ENCODE measurements around the gene COL13A1.

COL13A1 gene

GRCh38 chr10:69825604-69826003, 23.9 kb downstream of the COL13A1 start:
- DNase-seq: no peak

GRCh38 chr10:69826094-69826493, 24.4 kb downstream of the COL13A1 start:
- DNase-seq: no peak

- DNase-seq: no peak
Measured at GRCh38 chr10:69826789-69827554, 25.3 kb downstream of the COL13A1 start.

GRCh38 chr10:69828144-69828870, 26.6 kb downstream of the COL13A1 start:
- no peak for DNase-seq

- no peak for DNase-seq
Measured at GRCh38 chr10:69829775-69830174, 28.1 kb downstream of the COL13A1 start.

GRCh38 chr10:69831231-69831855, 29.6 kb downstream of the COL13A1 start:
- no peak for DNase-seq

GRCh38 chr10:69835233-69835632, 33.5 kb downstream of the COL13A1 start:
- DNase-seq: no peak

GRCh38 chr10:69835875-69836730, 34.4 kb downstream of the COL13A1 start:
- DNase-seq: no peak

GRCh38 chr10:69836731-69837030, 35.0 kb downstream of the COL13A1 start:
- DNase-seq: no peak

GRCh38 chr10:69837261-69837660, 35.6 kb downstream of the COL13A1 start:
- no peak for DNase-seq

GRCh38 chr10:69838418-69838817, 36.7 kb downstream of the COL13A1 start:
- DNase-seq: no peak

- no peak for DNase-seq
Measured at GRCh38 chr10:69838853-69839252, 37.1 kb downstream of the COL13A1 start.

- DNase-seq: no peak
Measured at GRCh38 chr10:69839696-69840345, 38.1 kb downstream of the COL13A1 start.

GRCh38 chr10:69840773-69841172, 39.1 kb downstream of the COL13A1 start:
- DNase-seq: no peak

GRCh38 chr10:69842020-69842419, 40.3 kb downstream of the COL13A1 start:
- no peak for DNase-seq

- DNase-seq: no peak
Measured at GRCh38 chr10:69842882-69843281, 41.2 kb downstream of the COL13A1 start.

- no peak for DNase-seq
Measured at GRCh38 chr10:69843923-69844322, 42.2 kb downstream of the COL13A1 start.

- no peak for DNase-seq
Measured at GRCh38 chr10:69844698-69845097, 43.0 kb downstream of the COL13A1 start.

GRCh38 chr10:69845574-69846292, 44.0 kb downstream of the COL13A1 start:
- DNase-seq: no peak

- DNase-seq: no peak
Measured at GRCh38 chr10:69846293-69846921, 44.7 kb downstream of the COL13A1 start.

GRCh38 chr10:69847458-69847857, 45.8 kb downstream of the COL13A1 start:
- no peak for DNase-seq

All from suppressor macrophage treated with lipopolysaccharide for 4 hours (primary cell).